ENCODE measurements around the gene PLEKHO2.

- TF ChIP-seq EZH2 (IDR thresholded peaks at IDR 0.05; ENCODE audit: insufficient read depth, poor library complexity, severe bottlenecking) = no peak
- no peak for TF ChIP-seq EZH2phosphoT487 (IDR thresholded peaks at IDR 0.05; ENCODE audit: insufficient read depth, low read depth)
These were observed 25.3 kb upstream of the PLEKHO2 start for GRCh38 chr15:64816452-64816851.
